Psoas muscle (tissue), 8 donors: Measurements from ENCODE around the gene ALOX12B. TPM values are rescaled to one million over a fixed set of nuclear protein-coding genes. Genes with fewer than 3 reads are reported as not detected.
"Not testable (repeated sequence)": the region's sequence is repeated elsewhere in the genome, so short reads cannot be mapped to it uniquely, and the experiment has no call there.

Source experiments
- ATAC-seq, 4 donors: fragments of 200-7000 bp; cut with Tn5 transposase; one replicate each; pipeline ENCODE4 v1.9.1; 2020; ENCODE audit warnings: moderate library complexity in 3 of 4, mild to moderate bottlenecking in 2 of 4
- DNase-seq, 2 donors: peaks; one replicate each; pipeline ENCODE4 v3.0.0-alpha.2; 2020
- H3K27ac ChIP-seq: fragments of 200-600 bp; one replicate; pipeline ENCODE4 v1.8.0; 2022
- H3K27me3 ChIP-seq, 3 donors: fragments of 200-600 bp in 1 of 3; one replicate each; pipeline versions ENCODE4 v1.6.1 to v1.8.0; 2013 to 2022; ENCODE audit warnings: low read length in 2 of 3, mild to moderate bottlenecking in 2 of 3, moderate library complexity in 1 of 3; ENCODE audit not compliant: insufficient read depth in 3 of 3
- H3K36me3 ChIP-seq, 2 donors: fragments of 200-600 bp in 1 of 2; one replicate each; pipeline versions ENCODE4 v1.6.1 to v1.8.0; 2013 to 2022; ENCODE audit warnings: low read depth in 1 of 2, mild to moderate bottlenecking in 1 of 2, moderate library complexity in 1 of 2; ENCODE audit not compliant: insufficient read depth in 1 of 2
- H3K4me1 ChIP-seq: fragments of 200-600 bp; one replicate; pipeline ENCODE4 v1.8.0; 2022
- H3K4me3 ChIP-seq: fragments of 200-600 bp; one replicate; pipeline ENCODE4 v1.8.0; 2022; ENCODE audit warnings: mild to moderate bottlenecking
- H3K9me3 ChIP-seq: fragments of 200-600 bp; one replicate; pipeline ENCODE4 v1.8.0; 2022
- WGBS, 3 donors: extraction: QIAGEN DNeasy Blood & Tissue Kit; methylation state at CpG; one replicate each; pipeline versions ENCODE4 v1.1.6 to v1.1.7; 2013; 5-methylcytosine and 5-hydroxymethylcytosine counted together
- intact Hi-C, 2 donors: fragments of 100-400 bp; cut with DNase I; formaldehyde crosslinking; loops; one replicate each; pipeline versions ENCODE4 v1.11.0 to v1.14.2; 2022
- polyA plus RNA-seq, 3 donors: library from polyadenylated mRNA; stranded (reverse); fragments of 200-250 nt; gene quantifications; one replicate each; pipeline ENCODE4 v1.2.3, GENCODE V29; 2013
- total RNA-seq, 4 donors: library from RNA; stranded (reverse); fragmentation: NEBNext Ultra II Directional in 2 of 4; extraction: Animal tissue kit (Norgen Biotek cat#: 25700) in 2 of 4; gene quantifications; one replicate each; pipeline versions ENCODE4 v1.2.1 to v1.2.4, GENCODE V29; 2021 to 2023
- TF ChIP-seq, protein P1 (sequence below): fragments of 200-600 bp; IDR thresholded peaks from one replicate; pipeline ENCODE4 v1.8.0; 2022; ENCODE audit warnings: antibody characterized with exemption
- donor health status: healthy with polysubstance abuse.
- donor health status: DM: no; HTN: no; CAD: no; lungs with moderate emphysema.
- donor health status: Bipolar disorder and iron deficiency.
- donor health status: healthy.
- donor health status: DM: yes; HTN: yes; CAD: no.
- donor health status: DM: no; HTN: no; CAD: no.
- donor health status: DM: no; HTN: no; CAD: no.
- donor health status: DM: yes; HTN: yes; CAD: no.

Gene ALOX12B
- total and polyA plus RNA-seq, 7 donors = not detected

DNA sequence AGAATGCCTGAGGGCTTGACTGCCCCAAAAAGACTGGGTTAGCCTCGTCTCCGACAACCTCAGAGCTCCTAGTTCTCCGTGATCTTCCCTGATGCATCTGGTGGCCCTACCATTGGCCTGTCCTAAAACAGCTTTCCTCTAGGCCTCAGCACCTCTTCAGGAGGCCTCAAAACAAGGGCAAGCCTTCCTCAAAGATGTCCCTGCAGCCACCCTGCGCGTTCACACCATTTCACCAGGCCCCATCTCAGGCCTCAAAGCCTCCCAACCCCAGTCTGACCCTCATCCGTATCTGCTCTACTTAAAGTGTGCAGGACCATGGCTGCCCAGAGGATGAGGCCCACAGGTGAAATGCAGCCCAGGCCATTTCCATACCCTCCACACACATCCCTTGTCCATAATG lies 23.4 kb upstream of the ALOX12B start:
- no peaks in the 10 kb centered on the region for H3K4me1 ChIP-seq
- WGBS, 3 donors = 91 to 95% (median 94%) methylated on average over 6 of the region's 6 CpGs
- H3K9me3 ChIP-seq = no peaks in the 10 kb centered on the region
- ATAC-seq (no peak), DNase-seq (no peak)
- TF ChIP-seq, protein P1, sequence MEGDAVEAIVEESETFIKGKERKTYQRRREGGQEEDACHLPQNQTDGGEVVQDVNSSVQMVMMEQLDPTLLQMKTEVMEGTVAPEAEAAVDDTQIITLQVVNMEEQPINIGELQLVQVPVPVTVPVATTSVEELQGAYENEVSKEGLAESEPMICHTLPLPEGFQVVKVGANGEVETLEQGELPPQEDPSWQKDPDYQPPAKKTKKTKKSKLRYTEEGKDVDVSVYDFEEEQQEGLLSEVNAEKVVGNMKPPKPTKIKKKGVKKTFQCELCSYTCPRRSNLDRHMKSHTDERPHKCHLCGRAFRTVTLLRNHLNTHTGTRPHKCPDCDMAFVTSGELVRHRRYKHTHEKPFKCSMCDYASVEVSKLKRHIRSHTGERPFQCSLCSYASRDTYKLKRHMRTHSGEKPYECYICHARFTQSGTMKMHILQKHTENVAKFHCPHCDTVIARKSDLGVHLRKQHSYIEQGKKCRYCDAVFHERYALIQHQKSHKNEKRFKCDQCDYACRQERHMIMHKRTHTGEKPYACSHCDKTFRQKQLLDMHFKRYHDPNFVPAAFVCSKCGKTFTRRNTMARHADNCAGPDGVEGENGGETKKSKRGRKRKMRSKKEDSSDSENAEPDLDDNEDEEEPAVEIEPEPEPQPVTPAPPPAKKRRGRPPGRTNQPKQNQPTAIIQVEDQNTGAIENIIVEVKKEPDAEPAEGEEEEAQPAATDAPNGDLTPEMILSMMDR = no peak
- no peak overlapping the region for H3K4me3 ChIP-seq
- no peak overlapping the region for H3K27ac ChIP-seq
- H3K36me3 ChIP-seq = no peaks in the 10 kb centered on the region
- peaks cover 0 to 65% (median 12%) of the 10 kb centered on the region in 3 donors for H3K27me3 ChIP-seq
- intact Hi-C loops = loop anchor here (2.0 to 10.0 kb wide), 3 partner anchors 49 to 184 kb away; partner anchors contain the start of gene SLC25A35 (in 1 of the 2)

DNA sequence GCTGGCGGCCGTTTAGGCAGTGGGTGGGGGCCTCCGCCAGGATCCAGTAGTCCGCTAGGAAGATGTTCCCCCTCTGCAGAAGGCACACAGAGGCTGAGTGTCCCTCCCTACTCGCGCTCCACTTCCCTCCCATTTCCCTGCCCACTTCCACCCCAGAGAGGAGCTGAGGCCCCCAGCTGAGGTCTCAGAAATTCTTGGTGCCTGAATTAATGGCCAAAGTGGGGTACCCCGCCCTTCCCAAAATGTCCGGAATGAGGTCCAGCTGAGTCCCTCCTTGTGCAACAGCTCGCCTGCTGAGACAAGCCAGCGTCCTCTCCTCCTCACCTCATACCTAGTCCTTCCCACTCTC lies 22.9 kb upstream of the ALOX12B start:
- no peak overlapping the region for H3K27ac ChIP-seq
- no peaks in the 10 kb centered on the region for H3K36me3 ChIP-seq
- ATAC-seq (no peak), DNase-seq (no peak)
- no peaks in the 10 kb centered on the region for H3K4me1 ChIP-seq
- peaks cover 0 to 61% (median 9%) of the 10 kb centered on the region in 3 donors for H3K27me3 ChIP-seq
- no peaks in the 10 kb centered on the region for H3K9me3 ChIP-seq
- TF ChIP-seq, protein P1 = no peak
- no peak overlapping the region for H3K4me3 ChIP-seq
- intact Hi-C loops = loop anchor here (2.0 to 10.0 kb wide), 3 partner anchors 48 to 184 kb away; partner anchors contain the start of gene SLC25A35 (in 1 of the 2)
- WGBS, 3 donors = 31 to 35% (median 31%) methylated on average over 10 of the region's 10 CpGs

DNA sequence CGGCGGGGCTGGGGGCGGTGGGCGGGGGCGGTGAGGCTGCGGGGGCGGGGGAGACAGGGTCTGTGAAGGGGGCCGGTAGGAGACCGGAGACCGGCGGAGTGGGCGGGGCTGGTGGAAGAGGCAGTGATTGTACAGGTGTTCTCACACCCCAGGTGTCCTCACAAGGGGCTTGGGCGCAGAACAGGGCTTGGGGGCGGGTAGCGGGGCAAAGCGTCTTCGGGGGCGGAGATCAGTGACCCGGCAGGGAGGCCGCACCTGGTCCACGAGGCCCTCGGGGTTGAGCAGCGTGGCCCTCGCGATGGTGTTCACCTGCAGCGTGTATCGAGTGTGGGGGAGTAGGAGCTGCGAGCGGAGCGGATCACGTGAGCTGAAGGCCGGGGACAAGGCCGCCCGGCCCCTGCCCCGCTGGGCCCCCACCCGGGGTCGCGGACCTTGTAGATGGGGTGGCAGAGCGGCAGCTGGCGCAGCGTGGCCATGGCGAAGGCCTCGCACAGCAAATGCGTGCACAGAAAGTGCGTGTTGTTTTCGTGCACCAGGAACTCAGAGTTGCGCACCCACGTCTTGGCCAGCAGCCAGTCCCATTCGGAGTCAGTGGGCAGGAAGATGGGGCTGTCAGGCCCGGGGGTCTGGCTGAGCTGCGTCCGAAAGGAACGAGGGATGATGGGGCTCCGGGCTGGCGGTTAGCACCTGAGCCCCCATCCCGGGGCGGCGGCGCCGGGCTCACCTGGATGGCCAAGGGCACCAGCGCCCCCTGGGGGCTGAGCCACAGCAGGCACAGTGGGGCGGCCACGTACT lies 22.3 kb upstream of the ALOX12B start:
- Histone ChIP-seq H3K9me3 (no peaks in the 10 kb centered on the region), H3K36me3 (no peaks in the 10 kb centered on the region), H3K4me3 (no peak overlapping the region), H3K4me1 (no peaks in the 10 kb centered on the region), H3K27me3 (peaks cover 0 to 56% (median 7%) of the 10 kb centered on the region in 3 donors), H3K27ac (no peak overlapping the region)
- intact Hi-C loops = loop anchor here (2.0 to 10.0 kb wide), 3 partner anchors 48 to 185 kb away; partner anchors contain the start of gene SLC25A35 (in 1 of the 2)
- ATAC-seq = peak; percentile 71 to 81 (median 78)
- TF ChIP-seq, protein P1 = peak; percentile 69
- 10 to 13% (median 12%) methylated on average over 49 to 63 of the region's 63 CpGs for WGBS, 3 donors
- peak; percentile 49 to 71 for DNase-seq

DNA sequence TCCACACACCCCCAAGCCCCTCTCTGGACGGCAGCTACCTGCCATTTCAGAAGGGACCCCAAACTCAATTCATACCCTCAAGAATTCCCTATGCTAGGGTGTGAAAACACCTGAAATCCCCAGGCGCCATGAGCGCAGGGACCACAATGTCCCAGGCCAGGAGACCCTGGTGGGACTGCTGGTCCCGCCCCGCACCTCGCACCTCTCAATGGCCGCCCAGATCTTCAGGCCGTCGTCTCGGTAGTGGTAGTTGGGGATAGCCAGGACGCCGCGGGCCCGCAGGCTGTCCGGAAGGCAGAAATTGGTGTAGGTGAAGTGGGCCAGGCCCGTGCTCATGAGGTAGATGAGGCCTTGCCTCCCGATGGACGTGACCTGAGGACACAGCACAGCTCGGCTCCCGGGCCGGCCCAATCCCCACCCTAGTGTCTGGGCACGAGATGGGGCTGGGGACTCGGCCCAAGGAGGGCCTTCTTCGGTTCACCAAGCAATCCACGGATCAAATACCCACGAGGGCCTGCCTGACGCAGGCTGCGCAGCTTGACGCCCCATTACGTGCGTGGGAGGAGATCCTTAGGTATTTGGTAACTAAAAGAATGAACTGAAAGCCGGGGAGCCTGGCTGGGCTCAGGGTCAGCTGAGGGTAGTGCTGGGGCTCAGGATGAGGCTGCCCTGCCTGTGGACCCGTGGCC lies 21.6 kb upstream of the ALOX12B start:
- Histone ChIP-seq H3K4me1 (no peaks in the 10 kb centered on the region), H3K4me3 (no peak overlapping the region), H3K36me3 (no peaks in the 10 kb centered on the region), H3K9me3 (no peaks in the 10 kb centered on the region), H3K27ac (no peak overlapping the region), H3K27me3 (peaks cover 0 to 50% (median 7%) of the 10 kb centered on the region in 3 donors)
- ATAC-seq = no peak
- TF ChIP-seq, protein P1 = no peak
- intact Hi-C loops = no loop called here
- 78 to 82% (median 80%) methylated on average over 30 to 33 of the region's 33 CpGs for WGBS, 3 donors
- no peak for DNase-seq

DNA sequence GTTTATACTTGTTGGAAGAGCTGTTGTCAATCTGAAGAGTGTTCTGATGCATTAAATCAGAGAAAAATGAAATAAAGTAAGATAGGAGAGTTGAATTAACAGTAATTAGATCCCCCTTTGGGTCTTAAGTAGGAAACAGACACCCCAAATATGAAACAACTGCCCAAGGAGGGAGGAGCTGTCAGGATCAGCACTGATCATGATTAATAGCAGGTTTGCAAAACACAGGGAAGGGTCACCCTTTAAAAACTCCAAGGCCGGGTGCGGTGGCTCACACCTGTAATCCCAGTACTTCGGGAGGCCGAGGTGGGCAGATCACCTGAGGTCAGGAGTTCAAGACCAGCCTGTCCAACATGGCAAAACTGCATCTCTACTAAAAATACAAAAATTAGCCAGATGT lies 19.5 kb upstream of the ALOX12B start:
- ATAC-seq, H3K4me3 ChIP-seq, H3K4me1 ChIP-seq, DNase-seq, H3K36me3 ChIP-seq, H3K27ac ChIP-seq, intact Hi-C loops, H3K9me3 ChIP-seq: not testable (repeated sequence)
- WGBS, 3 donors = 70 to 81% (median 81%) methylated on average over 4 of the region's 4 CpGs
- peaks cover 0 to 34% (median 5%) of the 10 kb centered on the region in 3 donors for H3K27me3 ChIP-seq
